GM19099 (cell line): ENCODE data around the gene SALL4.

Experiments
- POLR2A ChIP-seq: IDR thresholded peaks from 3 replicates; pipeline ENCODE4 v1.6.1; 2011; ENCODE audit warnings: low read depth; ENCODE audit not compliant: insufficient read length; ENCODE audit errors: extremely low read depth

The SALL4 gene

DNA sequence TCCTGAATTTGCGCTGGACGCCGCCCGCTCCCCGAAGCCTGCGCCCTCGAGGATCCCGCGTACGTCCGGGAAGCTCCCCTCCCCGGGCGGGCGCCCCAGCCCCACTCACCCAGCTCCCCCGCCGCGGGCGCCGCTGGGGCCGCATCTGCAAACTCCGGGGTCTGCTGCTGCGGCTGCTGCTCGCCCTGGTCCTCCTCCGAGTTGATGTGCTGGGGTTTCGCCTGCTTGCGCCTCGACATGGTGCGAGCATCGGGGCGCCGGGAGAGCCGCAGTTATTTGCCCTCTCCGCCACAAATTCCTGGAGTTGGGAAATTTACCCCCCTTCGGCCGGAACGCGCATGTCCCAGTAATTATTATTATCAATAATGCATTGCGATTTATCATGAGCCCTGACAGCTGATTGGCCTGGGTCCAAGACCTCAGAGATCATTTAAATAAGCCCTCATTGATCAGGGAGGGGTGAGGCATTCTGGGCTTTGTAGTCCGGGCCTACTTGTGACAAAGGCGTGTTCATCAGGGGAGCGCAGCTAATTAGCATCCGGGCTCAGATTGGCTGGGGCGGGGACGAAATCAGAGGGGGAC, at the start of gene SALL4:
Gene SALL4, minus strand, starts transcription at position 352 of the 582 bp plus-strand sequence. Its CDS starts 113 bp downstream, at position 239.
- no peak for TF ChIP-seq POLR2A

DNA sequence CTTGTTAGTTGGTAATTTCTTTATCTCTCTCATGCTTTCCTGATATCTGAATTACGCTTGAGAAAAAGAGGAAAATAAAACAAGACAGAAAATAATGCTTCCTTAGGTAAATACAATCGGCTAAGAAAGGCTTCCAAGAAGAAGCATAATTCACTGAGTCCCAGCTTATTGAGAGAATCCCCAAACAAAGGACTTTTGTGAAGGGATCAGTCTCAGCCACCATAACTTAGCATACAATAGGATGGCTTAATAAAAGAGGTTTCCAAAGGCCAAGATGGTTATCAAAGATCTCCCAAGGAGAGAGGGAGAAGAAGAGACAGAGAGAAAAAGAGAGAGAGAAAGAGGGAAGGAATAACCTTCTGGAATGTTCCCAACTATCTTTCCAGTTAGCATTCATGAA, 46.0 kb upstream of the SALL4 start:
- TF ChIP-seq POLR2A, result no peak

DNA sequence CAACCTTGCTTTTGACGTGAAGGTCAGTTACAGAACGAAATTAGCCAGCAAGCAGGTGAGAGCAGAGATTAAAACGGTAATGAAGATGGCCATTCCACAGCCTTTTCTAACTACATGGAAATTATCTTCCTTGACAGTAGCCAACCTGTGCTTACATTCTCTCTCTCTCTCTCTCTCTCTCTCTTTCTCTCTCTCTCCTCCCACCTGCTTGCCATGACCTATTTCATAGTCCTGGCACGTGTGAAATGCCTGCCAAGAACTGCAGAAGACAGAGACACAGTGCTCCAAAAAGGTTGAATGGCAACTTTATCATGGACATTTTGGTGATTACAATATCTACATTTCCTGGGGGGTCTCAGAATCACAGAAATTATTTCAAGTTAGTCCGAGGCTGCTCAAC, 38.5 kb upstream of the SALL4 start:
- TF ChIP-seq POLR2A, result no peak

DNA sequence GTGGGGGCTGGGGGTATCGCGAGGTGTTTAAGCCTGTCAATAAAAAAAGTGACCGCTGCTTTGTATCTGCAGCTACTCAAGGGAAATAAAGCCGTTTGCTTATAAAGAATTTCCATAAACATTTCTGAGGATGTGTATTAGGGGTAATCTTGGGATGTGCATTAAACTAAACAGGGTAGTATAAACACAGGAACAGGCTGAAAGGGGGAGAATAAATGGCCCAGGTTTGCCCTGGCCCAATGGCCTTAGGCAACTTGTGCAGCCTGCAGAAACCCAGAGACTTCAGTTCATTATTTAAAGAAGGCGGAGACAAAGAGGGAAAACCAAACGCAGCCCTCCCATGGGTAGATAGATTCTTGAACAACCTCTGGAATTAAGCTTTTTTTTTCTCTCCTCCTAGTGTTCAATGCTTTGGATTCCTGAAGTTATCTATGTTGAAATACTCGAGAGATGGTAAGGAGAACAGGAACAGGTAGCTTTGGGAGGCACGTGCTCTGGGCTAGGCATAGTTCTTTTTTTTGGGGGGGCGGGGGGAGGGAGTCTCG, 35.6 kb upstream of the SALL4 start:
- no peak for TF ChIP-seq POLR2A

DNA sequence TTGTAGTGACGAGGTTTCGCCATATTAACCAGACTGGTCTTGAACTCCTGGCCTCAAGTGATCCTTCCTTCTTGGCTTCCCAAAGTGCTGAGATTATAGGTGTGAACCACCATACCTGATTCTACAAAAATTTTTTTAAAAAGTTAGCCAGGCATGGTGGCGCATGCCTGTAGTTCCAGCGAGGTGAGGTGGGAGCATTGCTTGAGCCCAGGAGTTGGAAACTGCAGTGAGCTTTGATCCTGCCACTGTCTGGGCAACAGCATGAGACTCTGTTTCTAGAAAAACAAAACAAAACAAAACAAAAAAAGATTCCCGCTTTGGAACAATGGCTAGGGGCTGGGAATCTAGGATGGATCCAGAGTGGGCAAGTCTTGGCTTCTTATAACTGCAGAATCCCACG, 35.1 kb upstream of the SALL4 start:
- no peak for TF ChIP-seq POLR2A

DNA sequence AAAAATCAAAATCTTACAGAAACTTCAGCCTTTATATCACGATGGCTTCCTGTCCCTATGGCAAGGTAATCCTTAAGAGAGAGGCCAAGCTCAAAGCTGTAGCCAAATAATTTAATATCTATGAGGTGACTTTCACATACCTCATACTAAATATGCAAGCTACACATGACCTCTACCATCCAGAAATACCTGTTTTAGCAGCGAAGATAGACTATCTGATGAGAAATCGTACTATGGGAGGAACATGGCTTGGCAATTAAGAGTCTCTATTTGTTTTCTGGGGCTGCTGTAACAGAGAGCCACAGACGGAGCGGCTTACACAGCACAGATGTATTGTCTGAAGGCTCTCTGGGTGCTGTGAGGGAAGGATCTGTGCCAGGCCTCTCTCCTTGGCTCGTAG, 31.0 kb upstream of the SALL4 start:
- TF ChIP-seq POLR2A, result no peak

DNA sequence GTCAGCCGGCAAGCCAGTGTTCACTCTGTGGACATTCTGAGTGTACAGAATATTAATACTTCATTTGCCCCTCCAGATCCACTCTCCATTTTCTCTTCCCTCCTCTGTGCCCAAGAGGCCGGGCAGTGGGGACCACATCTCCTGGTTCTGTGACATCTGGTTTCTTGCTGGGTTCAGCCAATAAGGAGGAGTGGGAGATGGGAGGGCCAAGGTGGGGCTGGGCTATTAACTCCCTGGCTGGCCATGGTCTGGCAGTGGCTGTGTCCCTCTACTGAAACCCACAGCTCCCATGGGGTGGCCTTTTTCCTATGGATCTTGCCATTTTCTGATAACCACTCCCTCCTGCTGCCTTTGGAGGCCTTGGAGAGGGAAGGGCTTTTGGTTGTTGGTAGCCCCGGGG, 30.0 kb upstream of the SALL4 start:
- TF ChIP-seq POLR2A, result no peak

DNA sequence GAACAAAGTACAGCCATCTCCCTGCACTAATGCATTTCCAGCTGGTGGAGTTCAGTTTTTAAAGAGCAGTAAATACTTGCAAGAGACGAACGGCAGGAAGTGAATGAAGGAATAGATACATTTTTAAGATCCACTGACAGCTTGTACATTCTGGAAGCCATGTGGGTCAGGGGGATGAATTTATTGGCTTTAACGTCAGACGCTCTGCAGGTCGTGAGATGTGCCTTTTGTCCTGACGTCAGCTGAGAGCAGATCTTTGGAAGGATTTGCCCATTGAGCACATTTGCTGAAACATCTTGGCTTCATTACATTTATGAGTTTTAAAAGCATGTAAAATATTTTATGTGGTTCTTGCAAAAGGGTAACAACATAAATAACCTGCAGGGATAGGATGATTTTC, 29.5 kb upstream of the SALL4 start:
- TF ChIP-seq POLR2A, result no peak

DNA sequence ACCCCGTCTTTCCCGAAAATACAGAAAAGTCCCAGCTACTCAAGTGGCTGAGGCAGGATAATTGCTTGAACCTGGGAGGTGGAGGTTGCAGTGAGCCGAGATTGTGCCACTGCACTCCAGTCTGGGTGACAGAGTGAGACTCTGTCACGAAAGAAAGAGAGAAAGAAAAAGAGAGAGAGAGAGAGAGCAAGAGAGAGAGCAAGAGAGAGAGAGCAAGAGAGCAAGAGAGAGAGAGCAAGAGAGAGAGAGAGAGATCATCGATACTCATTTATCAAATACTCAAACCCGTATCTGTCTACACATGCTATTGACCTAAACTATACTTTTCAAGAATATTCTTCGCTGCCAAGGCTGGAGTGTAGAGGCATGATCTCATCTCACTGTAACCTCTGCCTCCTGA, 28.2 kb upstream of the SALL4 start:
- TF ChIP-seq POLR2A, result no peak

DNA sequence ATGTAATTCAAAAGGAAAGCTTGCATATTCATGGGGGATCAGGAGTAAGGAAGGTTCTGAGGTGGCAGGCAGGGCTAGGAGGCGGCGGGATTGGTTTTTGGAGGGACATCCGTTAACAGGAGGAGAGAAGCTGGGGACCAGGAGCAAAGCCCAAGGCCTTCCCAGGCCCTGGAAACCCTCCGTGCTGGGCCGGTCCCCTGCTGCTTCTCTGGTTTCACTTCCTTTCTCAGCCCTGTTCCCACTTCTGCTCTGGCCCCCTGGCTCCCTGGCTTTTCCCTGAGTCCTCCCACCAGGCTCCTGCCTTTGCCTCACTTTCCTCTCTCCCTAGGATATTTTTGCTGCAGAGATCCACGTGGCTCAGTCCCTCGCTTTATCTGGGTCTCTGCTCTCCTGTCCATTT, 26.4 kb upstream of the SALL4 start:
- TF ChIP-seq POLR2A, result no peak

DNA sequence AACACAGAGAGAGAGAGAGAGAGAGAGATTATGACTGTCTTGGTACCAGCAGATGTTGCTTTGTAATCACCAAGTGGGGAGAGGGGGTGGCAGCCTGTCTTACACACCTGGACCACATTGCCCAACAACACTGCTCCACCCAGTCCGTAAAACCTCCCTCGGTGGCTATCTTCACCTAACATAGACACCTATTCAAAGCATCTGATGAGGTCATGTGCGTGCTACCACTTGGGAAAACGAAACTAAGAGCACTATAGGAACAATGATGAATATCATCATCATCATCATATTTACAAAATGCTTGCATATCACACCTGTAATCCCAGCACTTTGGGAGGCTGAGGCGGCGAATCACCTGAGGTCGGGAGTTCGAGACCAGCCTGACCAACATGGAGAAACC, 24.1 kb upstream of the SALL4 start:
- TF ChIP-seq POLR2A, result no peak

DNA sequence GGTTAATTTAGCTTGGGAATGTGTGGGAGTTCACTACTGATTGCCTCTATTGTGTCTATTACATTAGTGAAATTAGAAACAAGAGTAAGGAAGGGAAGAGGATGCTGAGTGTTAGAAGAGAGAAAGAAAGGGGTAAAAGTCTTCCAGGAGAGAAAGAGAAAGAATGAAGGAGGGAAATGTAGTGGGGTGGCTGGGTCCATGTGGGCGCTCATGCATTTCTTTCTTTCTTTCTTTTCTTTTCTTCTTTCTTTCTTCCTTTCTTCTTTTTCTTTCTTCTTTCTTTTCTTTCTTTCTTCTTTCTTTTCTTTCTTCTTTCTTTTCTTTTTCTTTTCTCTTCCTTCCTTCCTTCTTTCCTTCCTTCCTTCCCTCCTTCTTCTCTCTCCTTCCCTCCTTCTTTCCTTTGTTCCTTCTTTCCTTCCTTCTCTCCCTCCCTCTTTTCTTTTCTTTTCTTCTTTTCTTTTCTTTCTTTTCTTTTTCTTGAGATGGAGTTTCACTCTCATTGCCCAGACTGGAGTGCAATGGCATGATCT, 16.2 kb upstream of the SALL4 start:
- TF ChIP-seq POLR2A, result no peak

DNA sequence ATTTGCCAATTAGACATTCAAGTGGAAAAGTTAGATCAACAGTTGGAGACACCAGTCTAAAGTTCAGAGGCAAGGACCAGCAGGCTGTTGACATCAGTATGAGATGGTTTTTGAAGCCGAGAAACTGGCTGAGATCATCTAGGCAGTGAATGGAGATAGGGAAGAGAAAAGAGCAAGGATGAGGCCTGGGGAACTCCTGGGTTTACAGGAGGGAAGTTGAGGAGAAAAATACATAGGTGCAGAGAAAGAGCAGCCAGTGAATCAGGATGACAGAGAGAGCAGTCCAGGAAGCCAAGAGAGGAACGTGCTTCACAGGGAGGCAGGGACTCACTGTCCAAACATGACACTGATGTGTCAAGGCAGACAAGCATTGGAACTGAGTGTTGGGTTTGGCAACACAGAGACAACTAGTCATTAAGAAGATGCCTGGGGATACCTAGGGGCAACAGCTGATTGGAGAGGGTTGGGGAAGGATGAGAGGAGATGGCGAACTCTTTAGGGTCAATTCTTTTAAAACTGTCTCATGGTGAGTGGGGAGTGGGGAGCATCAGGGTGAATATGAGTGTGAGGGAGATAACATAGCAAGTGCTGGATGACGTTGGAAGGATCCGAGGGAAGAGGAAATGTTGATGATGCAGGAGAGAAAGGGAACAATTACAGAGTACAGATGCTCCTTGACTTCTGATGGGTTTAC, 13.2 kb upstream of the SALL4 start:
- no peak for TF ChIP-seq POLR2A

DNA sequence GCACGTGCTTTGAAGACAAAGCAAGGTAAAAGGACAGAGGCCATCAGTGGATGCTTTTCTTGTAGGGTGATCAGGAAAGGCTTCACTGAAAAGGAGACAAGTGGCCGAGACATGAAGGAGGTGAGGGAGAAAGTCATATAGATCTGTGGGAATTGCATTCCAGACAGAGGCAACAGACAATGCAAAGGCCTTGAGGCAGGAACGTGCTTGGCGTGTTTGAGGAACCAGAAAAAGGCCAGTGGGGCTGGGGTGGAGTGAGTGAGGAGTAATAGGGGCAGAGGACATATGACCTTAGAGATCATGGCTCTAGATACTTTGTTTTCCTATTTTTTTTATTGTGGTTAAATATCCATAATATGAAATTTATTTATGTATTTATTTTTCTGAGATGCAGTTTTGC, 10.5 kb upstream of the SALL4 start:
- TF ChIP-seq POLR2A, result no peak

DNA sequence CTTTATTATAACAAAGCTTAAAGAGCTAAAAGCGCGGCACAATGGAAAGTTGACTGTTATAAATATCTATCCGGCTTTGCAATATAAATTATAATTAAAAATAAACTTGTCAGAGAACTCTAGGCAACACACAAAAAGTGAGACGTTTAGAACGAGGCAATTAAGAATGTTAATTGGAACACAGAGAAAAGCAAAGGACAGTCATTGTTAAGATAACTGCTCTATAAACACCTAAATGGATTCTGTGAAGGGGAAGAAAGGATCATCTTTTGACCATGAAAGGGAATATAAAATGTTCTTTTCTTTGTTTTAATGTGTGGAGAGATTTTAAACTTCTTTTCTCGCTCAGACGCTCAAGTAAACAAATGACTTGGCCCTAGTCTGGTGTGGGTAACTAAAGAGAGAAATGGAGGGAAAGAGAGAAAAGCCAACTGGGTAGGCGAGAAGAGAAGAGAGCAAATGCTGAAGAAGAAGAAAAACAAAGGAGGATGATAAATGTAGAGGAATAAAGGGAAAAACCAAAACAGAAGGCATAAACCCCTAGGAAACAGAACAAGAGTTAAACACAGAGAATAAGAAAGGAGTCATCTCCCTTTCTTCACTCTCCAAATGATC, 9.3 kb upstream of the SALL4 start:
- no peak for TF ChIP-seq POLR2A

DNA sequence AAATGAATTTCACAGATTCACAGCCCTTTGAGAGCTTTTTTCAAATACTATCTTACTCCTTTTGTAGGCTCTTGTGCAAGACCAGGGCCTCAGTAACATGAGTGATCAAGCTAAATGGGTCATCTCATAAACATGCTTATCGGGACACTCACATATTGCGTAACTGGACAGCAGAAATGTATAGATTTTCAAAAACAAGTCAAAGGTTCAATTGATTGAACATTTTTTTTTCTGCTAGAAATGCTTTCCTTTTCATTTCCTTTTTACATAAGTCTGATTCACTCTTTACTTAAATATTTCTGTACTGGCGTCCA, 8.7 kb upstream of the SALL4 start:
- no peak for TF ChIP-seq POLR2A
